COR-L47 (cell line): ENCODE results near the gene GAL3ST2.
"Not testable (repeated sequence)": the region's sequence is repeated elsewhere in the genome, so short reads cannot be mapped to it uniquely, and the experiment has no call there.

Experiments
- DNase-seq: peaks from one replicate; lab custom pipeline; 2025; lab: John Stamatoyannopoulos, UW

Gene GAL3ST2

GRCh38 chr2:241776336-241777169 is at the start of gene GAL3ST2:
GAL3ST2 (plus strand) TSS chr2:241776822; CDS start chr2:241776956, 134 bp downstream.
- DNase-seq = no peak

DNA sequence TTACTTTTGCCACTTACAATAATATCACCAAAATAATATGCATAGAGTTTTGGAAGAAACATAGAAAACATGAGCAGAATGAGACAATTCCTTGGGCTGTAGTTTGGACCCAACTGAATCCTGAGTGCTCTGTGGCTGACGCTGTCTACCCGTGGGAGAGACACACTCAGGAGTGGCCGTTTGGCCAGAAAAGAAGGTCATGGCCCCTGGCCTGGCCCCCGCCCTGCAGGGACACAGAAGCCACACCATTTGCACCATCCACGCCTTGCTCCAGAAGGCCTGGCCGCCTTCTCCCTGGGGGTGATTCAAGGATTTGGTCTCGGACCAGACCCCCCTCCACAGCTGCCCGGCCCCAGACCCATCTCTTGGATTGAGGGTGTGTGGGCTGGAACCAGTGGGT is 48.6 kb upstream of the GAL3ST2 start:
- no peak for DNase-seq

- DNase-seq = no peak
Measured at GRCh38 chr2:241728627-241729026, 48.0 kb upstream of the GAL3ST2 start.

- DNase-seq = no peak
Measured at GRCh38 chr2:241729868-241730267, 46.8 kb upstream of the GAL3ST2 start.

DNA sequence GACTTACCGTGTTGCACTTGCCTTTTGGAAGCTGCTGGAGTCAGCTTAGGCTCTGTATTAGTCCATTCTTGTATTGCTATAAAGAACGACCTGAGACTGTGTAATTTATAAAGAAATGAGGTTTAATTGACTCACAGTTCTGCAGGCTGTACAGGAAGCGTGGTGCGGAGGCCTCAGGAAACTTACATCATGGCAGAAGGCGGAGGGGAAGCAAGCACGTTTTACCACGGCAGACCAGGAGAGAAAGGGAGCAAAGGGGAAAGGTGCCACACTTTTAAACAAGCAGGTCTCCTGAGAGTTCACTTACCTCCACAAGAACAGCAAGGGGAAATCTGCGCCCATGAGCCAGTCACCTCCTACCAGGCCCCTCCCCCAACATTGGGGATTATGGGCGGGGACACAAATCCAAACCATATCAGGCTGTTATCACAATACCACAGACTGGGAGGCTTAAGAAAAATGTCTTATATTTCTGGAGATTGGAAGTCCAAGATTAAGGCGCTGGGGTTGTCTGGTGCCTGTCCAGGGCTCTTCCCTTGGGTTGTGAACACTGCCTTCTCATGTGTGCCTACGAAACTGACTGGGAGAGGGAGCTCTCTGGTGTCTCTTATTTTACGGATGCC is 45.8 kb upstream of the GAL3ST2 start:
- DNase-seq = no peak

DNA sequence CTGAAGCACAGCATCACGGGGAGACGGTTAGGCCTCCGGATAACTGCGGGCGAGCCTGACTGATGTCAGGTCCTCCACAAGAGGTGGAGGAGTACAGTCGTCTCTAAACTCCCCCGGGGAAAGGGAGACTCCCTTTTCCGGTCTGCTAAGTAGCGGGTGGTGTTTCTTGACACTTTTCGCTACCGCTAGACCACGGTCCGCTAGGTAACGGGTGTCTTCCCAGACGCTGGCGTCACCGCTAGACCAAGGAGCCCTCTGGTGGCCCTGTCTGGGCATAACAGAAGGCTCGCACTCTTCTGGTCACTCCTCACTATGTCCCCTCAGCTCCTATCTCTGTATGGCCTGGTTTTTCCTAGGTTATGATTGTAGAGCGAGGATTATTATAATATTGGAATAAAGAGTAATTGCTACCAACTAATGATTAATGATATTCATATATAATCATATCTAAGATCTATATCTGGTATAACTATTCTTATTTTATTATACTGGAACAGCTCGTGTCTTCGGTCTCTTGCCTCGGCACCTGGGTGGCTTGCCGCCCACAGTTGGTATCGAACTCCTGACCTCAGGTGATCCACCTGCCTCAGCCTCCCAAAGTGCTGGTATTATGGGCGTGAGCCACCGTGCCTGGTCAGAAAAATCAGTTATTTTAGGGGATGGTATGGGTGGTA is 44.0 kb upstream of the GAL3ST2 start:
- not testable (repeated sequence) for DNase-seq

GRCh38 chr2:241733391-241734207 is 43.0 kb upstream of the GAL3ST2 start:
- DNase-seq = no peak

DNA sequence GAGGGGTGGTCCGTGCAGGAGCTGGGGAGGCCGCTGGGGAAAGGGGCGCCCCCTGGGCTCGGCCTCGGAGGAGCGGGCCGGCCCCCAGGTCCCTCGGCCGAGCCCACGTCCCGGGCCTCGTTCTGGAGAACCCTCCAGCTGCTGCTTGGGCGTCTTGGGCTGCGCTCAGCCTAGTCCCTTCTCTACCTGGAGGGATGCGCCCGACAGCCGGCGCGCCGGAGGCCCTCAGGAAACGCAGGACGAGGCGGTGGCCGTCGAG is 42.5 kb upstream of the GAL3ST2 start:
- DNase-seq = no peak

DNA sequence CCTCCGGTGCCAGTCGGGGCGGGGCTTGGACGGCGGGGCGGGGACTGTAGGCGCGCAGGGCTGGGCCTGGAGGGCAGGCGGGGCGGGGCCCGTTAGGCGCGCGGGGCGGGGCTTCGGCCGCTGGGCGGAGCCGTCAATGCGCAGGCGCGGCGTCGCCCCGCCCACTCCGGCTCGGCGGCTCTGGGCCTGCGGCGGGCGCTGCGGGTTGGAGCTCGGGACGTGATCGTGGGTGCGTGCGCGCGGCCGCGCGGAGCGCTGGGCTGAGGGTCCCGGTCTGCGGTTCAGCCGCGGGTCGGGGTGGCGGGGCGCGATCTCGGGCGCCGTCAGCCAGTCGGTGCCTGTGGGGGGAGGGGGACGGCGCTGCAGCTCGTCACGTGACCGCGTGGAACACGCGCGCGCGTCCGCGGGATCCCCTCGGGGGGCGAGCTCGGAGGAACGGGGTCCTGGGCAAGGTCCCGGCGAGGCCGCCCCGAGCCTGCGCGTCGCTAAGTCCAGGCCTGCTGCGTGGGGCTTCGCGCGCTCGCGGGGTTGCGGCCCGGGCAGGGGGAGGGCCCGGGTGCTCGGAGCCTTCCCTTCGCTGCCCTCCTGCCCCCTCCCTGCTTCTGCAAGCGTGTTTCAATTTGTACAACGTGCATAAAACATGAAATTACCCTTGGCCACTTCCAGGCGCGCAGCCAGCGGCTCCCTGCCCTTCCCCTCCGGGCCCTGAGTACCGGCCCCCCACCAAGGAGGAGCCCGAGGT is 42.0 kb upstream of the GAL3ST2 start, which contains the start of gene D2HGDH:
TSS of gene D2HGDH (plus strand) at position 164 of the 742 bp plus-strand sequence. CDS start 595 bp downstream, outside the sequence.
- peak; percentile 66 for DNase-seq

GRCh38 chr2:241736111-241736510 is 40.5 kb upstream of the GAL3ST2 start:
- no peak for DNase-seq

DNA sequence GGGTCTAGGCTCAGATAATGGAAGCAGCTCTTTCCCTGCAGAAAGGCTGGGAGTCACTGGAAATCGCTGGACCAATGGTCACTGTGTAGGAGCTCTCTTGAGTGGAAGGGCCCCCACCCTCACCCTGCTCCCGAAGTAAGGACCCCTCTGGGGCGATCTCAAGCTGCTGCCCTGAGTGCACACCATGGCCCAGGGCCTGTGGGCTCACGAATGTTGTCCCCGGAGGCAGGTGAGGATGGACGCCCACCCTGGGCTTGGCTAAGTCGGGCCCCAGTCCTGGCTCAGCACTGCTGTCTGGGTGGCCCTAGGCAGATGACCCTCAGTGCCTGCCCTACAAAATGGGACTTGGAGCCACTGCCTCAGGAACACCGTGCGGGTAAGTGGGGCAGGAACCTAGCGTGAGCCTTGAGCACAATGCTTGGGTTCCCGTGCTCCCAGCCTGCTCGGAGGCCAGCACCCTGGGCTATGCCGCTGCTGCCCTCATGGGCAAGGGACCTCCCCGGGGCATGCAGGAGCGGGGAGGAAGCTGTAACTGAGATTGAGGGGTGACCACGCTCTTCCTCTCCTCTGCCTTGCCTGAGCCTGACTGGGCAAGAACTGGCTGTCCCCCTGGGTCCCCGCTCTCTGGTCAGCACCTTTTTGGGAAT is 38.5 kb upstream of the GAL3ST2 start:
- DNase-seq = no peak

DNA sequence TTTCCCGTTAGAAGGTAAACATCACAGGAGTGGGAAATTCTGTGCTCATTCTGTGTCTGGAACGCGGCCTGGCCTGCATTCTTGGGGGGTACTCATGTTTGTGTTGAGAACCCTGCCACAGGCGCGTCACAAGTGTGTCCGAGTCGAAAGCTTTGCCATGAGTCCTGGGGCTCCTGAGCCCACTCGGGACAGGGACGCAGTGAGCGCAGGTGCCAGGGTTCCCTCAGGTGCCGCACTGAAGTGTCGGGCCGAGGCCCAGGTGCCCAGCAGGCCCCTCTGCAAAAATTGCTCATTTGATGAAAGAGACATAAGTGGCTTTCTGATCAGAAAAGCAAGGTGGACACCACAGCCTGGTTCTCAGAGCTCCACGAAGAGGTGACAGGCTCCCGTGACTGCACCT is 37.4 kb upstream of the GAL3ST2 start:
- no peak for DNase-seq

- DNase-seq = no peak
Measured at GRCh38 chr2:241739651-241740050, 37.0 kb upstream of the GAL3ST2 start.

- DNase-seq = no peak
Measured at GRCh38 chr2:241741016-241741415, 35.6 kb upstream of the GAL3ST2 start.

DNA sequence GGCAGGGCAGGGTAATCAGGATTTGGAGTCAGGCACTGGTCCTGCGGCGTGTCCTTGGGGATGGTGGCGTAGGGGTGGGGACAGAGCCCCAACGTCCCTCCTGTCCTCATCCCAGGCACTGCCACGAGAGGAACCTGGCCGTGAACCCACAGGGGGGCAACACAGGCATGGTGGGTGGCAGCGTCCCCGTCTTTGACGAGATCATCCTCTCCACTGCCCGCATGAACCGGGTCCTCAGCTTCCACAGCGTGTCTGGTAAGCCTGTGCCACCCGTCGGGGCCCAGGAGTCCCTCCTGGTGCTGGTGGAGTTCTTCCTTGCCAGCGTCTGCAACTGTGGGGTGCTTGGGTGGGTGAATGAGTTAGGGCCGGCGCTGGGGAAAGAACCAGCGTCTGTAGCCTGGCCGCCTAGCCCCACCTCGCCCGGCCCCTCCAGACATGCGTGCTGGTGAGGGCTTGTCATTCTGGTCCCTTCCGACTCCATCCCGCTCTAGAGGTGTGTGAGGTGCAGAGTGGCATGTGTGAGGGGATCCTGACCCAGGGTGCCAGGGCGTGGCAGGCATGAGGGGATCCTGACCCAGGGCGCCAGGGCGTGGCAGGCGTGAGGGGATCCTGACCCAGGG is 34.2 kb upstream of the GAL3ST2 start:
- no peak for DNase-seq

GRCh38 chr2:241743008-241743407 is 33.6 kb upstream of the GAL3ST2 start:
- DNase-seq = not testable (repeated sequence)

DNA sequence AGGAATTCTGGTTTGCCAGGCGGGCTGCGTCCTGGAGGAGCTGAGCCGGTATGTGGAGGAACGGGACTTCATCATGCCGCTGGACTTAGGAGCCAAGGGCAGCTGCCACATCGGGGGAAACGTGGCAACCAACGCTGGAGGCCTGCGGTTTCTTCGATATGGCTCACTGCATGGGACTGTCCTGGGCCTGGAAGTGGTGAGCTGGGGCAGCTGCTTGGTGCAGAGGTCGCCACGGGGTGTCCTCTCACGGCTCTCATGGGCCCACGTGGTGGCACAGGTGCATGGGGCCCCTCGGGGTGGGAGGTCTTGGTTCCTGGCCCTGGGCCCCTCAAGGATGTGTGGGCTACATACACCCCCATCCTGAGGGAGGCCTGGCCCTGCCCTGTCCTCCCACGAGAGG is 33.0 kb upstream of the GAL3ST2 start:
- DNase-seq = no peak

GRCh38 chr2:241744028-241744754 is 32.4 kb upstream of the GAL3ST2 start:
- DNase-seq = no peak

DNA sequence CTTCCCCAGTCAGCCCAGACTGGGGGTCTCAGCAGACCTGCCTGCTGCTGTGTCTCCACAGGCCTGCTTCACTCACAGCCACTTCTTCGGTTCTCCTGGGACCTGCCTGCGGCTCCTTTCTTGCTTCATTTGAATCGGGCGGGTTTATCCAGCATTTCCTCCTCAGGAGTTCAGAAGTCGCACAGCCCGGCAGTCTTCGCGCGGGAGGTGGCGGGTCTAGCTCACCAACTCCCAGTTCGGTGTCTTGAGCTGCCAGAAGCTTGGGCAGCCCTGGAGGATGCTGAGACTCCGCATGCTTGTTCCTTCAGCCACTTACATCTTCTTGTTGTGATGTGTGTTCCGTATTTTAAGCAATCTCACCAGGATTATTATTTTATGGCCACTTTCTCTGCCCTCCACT is 31.3 kb upstream of the GAL3ST2 start:
- no peak for DNase-seq

- DNase-seq = no peak
Measured at GRCh38 chr2:241746084-241746483, 30.5 kb upstream of the GAL3ST2 start.
